HG03457 (cell line): ENCODE measurements around the gene TSSK2.
A peak's percentile ranks its signal among the peaks of the same experiment; 100 is the strongest.

Experiments
- ATAC-seq: cut with Tn5 transposase; IDR thresholded peaks from one replicate; pipeline ENCODE4 v1.9.1; 2021; ENCODE audit warnings: moderate number of reproducible peaks; ENCODE audit not compliant: unreplicated experiment

Gene TSSK2

DNA sequence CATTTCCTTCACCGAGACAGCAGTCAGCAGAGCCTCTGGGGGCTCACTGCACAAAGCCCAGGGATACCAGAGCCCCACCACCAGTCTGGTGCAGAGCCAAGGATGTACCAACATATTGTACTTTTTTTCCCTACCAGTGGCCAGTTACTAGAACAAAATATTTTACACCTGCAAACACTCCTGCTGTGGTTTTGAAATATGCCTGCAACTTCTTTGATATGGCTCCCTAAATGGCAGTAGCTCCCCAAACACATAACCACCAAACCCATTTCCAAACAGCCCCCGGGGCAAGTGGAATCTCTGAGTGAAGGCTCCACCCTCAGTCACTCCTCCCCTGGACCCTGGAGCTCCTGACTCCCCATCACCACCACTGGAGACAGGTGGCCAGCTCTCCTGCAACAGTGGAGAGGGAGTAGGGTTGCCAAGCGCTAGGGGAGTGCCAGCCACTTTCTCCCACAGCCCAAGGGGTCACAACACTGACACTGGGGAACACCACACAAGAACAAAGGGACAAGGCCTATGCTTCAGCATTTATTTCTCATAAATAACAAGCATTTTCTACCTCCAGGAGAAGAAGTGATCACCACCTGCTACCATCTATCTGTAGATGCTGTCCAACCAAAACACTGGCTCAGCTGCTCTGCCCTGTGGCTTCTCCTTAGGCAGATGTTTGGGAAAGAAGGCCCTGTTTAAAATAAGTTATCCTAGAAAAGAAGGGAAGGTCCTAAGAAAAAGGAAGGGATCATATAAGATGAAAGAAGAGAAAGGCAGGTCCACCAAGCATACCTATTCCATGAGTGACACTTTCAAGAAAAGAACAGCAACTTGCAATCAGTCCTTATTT is 24.0 kb upstream of the TSSK2 start:
- no peak for ATAC-seq

GRCh38 chr22:19107730-19108074 is 23.4 kb upstream of the TSSK2 start:
- ATAC-seq: no peak

DNA sequence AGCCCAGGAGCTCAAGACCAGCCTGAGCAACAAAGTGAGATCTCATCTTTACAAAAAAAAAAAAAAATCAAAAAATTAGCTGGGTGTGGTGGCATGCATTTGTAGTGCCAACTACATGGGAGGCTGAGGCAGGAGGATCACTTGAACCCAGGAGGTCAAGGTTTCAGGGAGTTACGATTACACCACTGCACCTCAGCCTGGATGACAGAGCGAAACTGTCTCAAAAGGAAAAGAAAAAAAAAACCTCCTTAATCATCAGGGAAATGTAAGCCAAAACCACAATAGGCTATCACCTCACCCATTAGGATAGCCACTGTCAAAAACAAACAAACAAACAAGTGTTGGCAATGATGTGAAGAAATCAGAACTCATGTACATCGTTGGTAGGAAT is 22.3 kb upstream of the TSSK2 start:
- ATAC-seq: no peak

DNA sequence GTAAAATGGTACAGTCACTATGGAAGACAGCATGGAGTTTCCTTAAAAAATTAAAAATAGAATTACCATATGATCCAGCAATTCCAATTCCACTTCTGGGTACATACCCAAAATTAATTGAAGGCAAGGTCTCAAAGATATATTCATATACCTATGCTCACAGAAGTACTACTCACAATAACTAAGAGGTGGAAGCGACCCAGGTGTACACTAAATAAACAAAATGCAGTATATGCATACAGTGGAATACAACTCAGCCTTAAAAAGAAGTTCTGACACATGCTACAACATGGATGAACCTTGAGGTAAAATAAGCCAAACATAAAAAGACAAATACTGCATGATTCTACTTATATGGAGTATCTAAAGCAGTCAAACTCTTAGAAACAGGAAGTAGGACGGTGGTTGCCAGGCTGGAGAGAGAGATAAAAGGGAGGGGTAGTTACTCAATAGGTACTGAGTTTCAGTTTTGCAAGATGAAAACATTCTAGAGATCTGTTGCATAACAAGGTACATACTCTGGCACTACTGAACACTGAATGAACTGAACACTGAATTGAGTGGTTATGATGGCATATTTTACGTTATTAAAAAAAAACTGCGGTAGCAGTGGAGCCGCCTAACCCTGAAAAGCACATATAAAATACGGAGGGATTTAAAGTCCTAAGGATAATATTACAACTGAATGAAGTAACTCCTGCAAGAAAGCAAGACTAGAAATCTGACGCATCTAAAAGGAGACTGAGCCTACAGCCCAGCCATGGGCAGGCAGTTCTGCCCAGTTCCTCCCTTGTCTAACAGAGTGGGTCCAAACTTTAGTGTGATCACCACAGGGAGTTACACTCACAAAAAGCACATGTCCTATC is 21.7 kb upstream of the TSSK2 start:
- no peak for ATAC-seq

GRCh38 chr22:19110064-19110458 is 21.0 kb upstream of the TSSK2 start:
- ATAC-seq: no peak

- no peak for ATAC-seq
Measured at GRCh38 chr22:19110646-19111045, 20.5 kb upstream of the TSSK2 start.

DNA sequence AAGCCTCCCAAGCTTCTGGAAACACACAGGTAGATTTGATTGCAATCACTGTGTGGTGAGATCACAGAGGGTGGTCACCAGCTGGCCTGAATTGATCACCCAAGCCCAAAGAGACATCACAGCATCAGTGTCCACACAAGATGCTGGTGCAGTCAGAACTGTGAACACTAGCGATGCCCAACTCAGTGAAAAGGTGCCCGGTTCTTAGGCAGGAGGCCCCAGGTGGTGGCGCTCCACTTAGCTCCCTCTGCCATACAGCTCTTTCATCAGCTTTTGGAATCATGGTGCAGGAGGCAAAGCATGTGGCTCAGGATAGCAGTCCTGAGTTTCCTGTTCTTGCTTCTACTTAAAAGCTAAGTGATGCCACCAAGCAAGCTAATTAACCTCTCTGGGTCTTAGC is 20.0 kb upstream of the TSSK2 start:
- ATAC-seq: no peak

GRCh38 chr22:19111584-19111983 is 19.5 kb upstream of the TSSK2 start:
- no peak for ATAC-seq

- ATAC-seq: no peak
Measured at GRCh38 chr22:19113429-19113828, 17.7 kb upstream of the TSSK2 start.

- ATAC-seq: no peak
Measured at GRCh38 chr22:19114984-19115552, 16.0 kb upstream of the TSSK2 start.

GRCh38 chr22:19115628-19116027 is 15.5 kb upstream of the TSSK2 start:
- ATAC-seq: no peak

- no peak for ATAC-seq
Measured at GRCh38 chr22:19117111-19117512, 14.0 kb upstream of the TSSK2 start.

GRCh38 chr22:19118329-19118880 is 12.7 kb upstream of the TSSK2 start:
- ATAC-seq: no peak

DNA sequence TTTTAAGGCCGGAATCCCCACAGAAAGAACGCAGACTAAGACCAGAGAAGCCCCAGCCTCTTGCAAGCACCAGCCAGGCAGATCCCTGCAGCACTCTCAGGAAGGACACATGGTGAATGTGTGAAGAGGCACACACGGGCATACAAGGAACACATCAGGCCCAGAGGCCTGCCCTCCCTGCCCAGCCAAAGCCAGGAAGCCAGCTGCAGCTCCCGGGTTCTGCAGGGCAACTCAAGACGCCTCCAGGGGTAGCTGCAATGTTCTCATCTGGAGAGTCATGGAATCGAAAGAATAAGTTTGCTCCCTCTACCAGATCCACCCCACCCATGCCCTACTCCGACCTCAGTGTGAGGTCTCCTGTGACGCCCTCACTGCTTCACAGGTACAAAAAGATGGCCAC is 11.2 kb upstream of the TSSK2 start:
- ATAC-seq: no peak

DNA sequence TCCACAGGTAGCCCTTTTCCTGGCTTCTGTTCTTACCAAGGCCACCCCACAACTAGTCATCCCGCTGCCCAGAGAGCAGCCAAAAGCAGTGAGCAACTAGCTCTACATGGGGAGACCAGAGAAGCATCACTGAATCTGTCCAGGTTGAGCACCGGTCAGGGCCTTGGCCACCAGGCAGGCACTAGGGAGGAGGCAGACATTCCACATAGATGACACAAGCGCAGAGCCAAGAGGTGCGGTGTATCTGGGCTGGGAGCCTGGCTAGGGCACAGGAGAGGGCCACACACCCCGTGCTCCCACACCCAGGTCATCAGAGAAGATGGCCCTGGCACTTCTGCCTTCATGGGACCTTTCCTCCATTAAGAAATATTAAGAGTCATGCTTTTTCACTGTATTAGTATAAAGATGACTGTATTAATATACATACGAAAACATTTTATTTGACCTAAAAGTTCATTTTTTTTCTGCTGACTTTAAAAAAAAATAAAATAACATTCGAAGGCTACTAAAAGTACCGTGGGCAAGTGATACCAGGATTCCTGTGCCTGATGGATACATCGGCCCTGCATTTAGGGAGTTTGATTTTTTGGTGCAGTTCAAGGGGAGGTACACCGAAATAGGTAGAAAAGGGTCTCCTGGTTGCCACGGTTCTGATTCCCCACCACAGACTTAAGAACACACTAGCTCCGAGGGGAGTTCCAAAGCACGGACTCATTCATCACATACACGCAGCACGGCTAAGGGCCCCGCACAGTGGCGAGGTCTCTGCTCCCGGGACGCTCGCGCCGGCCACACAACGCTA is 10.1 kb upstream of the TSSK2 start:
- ATAC-seq: no peak

GRCh38 chr22:19121631-19122142 is 9.4 kb upstream of the TSSK2 start:
- ATAC-seq: no peak

GRCh38 chr22:19122143-19122751 is 8.9 kb upstream of the TSSK2 start, which contains the start of gene DGCR2:
Gene DGCR2, minus strand, starts transcription at chr22:19122412. Its CDS starts 206 bp downstream, at chr22:19122206.
- peak; percentile 62 for ATAC-seq

- ATAC-seq: no peak
Measured at GRCh38 chr22:19122752-19123492, 8.2 kb upstream of the TSSK2 start.

DNA sequence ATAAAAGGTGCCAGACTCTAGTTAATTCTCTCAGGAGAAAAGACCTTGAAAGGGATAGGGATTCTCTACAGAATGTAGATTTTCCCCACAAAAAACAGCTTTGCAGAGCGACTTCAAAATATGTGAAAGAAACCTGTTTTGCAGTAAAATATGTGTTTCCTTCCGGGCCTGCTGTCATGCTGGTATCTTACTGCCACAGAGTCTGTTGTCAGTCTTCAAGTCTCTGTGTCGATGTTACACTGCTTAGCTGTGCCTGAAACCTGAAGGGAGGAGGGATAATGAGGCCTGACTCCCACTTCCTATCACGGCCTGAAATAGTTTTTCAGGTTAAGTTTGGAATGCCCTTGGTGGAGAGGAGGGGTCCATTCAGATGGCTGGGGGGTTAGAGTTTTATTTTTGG is 7.2 kb upstream of the TSSK2 start:
- no peak for ATAC-seq
